GM10266 (cell line): Measurements from ENCODE around the gene CFAP69.

ENCODE experiments used
- DNase-seq: peaks from one replicate; pipeline ENCODE4 v3.0.0; 2012; ENCODE audit errors: extremely low spot score
- TF ChIP-seq, protein P1 (sequence below): IDR thresholded peaks from 2 replicates; pipeline ENCODE4 v1.5.1; 2012; ENCODE audit warnings: mild to moderate bottlenecking, low read depth; ENCODE audit not compliant: control insufficient read depth, insufficient read depth; ENCODE audit errors: missing control alignments

The CFAP69 gene

DNA sequence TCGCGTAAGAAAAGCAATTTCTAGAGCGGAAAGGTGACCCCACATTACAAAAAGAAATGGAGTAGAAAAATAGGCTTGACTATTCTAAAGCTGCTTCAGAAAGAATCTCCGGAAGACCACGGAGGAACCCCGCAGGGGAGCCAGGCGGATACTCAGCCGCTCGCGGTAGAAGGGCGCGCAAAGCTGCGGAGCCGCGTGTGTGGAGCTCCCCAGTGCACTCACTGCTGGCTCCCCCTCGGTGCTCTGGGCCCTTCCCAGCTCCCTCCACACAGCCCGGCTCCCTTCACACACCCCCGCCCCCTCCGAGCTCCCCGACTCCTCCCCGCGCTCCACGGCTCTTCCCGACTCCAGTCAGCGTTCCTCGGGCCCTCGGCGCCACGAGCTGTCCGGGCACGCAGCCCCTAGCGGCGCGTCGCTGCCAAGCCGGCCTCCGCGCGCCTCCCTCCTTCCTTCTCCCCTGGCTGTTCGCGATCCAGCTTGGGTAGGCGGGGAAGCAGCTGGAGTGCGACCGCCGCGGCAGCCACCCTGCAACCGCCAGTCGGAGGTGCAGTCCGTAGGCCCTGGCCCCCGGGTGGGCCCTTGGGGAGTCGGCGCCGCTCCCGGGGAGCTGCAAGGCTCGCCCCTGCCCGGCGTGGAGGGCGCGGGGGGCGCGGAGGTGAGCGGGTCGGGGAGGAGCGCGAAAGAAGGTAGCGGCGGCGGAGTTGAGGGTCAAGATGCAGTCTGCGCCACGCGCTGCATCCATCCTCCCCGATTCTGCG is 33.4 kb upstream of the CFAP69 start, which contains the start of gene STEAP2:
STEAP2 (plus strand) TSS at position 350 of the 758 bp plus-strand sequence. CDS start 13,343 bp downstream, outside the sequence.
- TF ChIP-seq, protein P1, sequence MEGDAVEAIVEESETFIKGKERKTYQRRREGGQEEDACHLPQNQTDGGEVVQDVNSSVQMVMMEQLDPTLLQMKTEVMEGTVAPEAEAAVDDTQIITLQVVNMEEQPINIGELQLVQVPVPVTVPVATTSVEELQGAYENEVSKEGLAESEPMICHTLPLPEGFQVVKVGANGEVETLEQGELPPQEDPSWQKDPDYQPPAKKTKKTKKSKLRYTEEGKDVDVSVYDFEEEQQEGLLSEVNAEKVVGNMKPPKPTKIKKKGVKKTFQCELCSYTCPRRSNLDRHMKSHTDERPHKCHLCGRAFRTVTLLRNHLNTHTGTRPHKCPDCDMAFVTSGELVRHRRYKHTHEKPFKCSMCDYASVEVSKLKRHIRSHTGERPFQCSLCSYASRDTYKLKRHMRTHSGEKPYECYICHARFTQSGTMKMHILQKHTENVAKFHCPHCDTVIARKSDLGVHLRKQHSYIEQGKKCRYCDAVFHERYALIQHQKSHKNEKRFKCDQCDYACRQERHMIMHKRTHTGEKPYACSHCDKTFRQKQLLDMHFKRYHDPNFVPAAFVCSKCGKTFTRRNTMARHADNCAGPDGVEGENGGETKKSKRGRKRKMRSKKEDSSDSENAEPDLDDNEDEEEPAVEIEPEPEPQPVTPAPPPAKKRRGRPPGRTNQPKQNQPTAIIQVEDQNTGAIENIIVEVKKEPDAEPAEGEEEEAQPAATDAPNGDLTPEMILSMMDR: peak; percentile 58

DNA sequence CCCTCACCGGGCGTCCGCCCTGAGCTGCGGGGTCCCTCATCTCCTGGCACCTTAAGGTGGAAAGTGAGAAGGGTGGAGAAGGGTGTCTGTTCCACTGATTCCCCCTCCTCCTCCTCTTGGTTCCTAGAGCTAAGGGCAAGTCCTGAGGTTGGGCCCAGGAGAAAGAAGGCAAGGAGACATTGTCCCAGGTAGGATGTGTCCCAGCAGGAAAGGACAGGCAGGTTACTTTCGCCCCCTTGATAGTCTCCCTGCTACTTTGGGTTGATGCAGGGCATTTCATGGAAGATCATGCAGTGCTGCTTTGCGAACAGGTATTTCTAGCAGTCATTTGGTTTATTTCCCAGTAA is 32.9 kb upstream of the CFAP69 start:
- TF ChIP-seq, protein P1: no peak
- peak; percentile 21 for DNase-seq

More for the DNA sequence above, 33.4 kb upstream of the CFAP69 start, which contains the start of gene STEAP2:
- peak; percentile 61 for DNase-seq

DNA sequence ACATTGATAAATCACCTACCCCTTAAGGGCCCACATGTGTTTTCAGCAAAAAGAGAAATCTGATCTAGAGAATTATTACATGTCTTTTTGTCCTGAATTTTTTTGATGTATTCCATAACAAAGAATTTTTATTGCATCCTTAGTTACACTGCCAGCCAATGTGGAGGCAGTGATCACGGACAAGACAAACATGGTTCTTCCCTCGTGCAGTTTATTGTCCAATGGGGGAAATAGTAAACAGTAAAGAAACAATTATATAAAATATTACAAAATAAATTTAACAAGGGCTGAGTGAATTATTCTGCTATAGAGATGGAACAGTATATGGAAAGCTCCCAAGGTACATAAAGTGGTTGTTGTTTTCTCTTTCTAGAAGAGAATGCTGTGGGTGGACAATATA is 31.5 kb upstream of the CFAP69 start:
- no peak for DNase-seq
- TF ChIP-seq, protein P1: no peak

DNA sequence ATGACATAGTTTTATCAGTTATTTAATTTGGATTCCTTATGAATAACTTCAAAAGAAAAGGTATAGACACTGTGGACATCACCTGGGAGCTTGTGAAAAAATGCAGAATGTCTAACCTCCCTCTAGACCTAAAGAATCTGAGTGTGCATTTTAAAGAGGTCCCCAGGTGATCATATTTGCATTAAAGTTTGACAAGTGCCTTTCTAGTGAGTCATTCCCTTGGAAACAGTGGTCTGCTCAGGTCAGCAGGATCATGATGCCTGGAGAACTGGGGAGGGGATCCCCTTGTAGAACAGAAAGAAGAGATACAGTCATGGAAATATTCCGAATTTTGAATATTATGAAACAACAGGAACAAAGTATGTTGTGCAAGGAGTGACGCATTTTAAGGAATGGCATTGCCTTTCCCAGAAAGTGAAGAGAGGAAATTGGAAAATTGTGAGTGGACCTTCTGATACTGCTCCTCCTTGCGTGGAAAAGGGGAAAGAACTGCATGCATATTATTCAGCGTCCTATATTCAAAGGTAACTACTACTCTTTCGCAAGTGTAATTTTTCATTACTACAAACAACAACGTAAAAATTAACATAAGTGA is 28.8 kb upstream of the CFAP69 start:
- TF ChIP-seq, protein P1: no peak
- DNase-seq: no peak

DNA sequence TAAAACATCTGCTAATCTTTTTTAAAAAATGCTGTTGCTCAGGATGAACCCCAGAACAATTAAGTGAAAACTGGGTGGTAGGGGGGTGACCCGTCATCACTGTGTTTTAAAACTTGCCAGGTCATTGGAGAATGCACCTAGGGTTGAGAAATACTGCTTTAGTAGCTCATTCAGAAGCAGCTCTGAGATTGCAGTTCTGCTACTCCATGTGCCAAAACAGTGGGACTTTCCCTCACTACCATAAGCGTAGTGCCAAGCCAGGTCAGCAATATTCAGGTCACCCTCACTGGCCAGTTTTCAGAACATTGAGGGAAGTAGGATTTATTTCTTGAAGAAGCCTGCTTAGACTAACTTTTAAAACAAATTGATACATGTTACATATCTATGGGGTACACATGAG is 28.2 kb upstream of the CFAP69 start:
- TF ChIP-seq, protein P1: no peak
- no peak for DNase-seq

DNA sequence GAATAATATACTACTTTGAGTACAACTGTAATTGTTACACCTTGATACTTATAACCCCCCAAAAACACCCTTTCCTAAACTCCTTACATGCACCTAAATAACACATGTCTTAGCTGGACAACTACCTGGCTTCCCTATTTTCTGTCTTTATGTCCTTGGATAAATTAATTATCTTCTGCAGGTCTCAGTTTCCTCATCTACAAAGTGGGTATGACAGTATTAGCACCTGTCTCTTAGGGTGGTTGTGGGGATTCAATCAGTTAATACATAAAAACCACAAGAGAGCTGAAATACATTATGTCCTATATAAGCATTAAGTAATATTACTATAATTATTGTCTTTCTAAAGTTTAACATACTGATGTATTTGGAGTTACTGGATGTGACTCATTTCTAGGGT is 22.6 kb upstream of the CFAP69 start:
- no peak for DNase-seq
- TF ChIP-seq, protein P1: no peak

DNA sequence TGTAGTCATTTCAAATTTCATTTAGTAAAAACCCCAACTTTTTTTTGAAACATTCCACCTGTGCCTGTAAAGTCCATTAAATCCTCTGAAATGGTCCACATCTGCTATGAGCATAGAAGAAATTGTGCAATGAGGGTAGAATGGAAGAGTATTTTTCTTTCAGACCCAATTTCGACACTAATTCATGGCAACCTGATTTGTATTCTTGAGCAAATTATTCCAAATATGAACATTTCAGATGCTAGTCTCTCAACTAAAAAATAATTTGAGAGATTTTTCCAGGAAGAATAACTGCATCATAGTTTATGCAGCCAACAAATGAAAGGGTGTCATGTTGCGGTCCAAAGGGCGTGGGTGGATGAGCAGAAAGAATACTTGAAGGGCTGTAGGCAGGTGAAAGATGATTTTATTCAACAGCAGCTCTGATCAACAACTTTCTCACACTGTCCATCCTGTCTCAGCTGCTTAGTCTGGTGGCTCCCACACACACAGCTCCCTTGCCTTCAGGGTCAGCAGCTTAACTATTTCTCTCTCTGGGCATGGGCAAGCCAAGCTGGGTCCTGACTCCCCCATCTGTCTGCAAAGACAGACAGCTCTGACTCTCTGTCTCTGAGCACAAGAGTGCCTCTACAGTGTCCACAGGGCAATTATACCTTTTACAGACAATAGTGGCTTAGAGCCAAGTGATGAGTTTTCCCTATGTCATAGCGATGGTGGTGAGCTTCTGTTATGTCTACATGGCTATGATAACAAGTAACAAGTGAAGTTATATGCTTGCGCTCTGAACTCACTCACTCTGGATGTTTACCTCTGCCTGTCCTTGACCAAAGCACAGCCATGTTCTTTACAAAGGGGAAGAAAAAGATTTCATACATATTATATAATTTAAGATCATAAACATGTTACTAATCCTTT is 21.9 kb upstream of the CFAP69 start:
- DNase-seq: no peak
- TF ChIP-seq, protein P1: no peak
